MM.1S (cell line): ENCODE data around the gene SEC23B.

Experiments used
- DNase-seq: peaks from one replicate; pipeline ENCODE4 v3.0.0-alpha.2; 2015
- H2AFZ ChIP-seq: fragments of 300-600 bp; sonication (generic); 2 replicates; pipeline ENCODE4 v1.6.0; 2016; ENCODE audit warnings: antibody characterized with exemption, low read length
- H3F3A ChIP-seq: fragments of 300-600 bp; sonication (generic); 2 replicates; pipeline ENCODE4 v1.6.1; 2016; ENCODE audit warnings: mild to moderate bottlenecking, antibody characterized with exemption, low read length, moderate library complexity, mixed read lengths; ENCODE audit not compliant: insufficient read depth
- H3K27ac ChIP-seq: fragments of 300-600 bp; sonication (generic); 2 replicates; pipeline ENCODE4 v1.5.1; 2016; ENCODE audit warnings: mild to moderate bottlenecking, low read length
- H3K27me3 ChIP-seq: fragments of 300-600 bp; sonication (generic); replicated peaks from 2 replicates; pipeline ENCODE4 v1.6.0; 2016; ENCODE audit warnings: low read length; ENCODE audit not compliant: insufficient read depth
- H3K36me3 ChIP-seq: fragments of 300-600 bp; sonication (generic); replicated peaks from 2 replicates; pipeline ENCODE4 v1.6.1; 2016; ENCODE audit warnings: mild to moderate bottlenecking, low read length, mixed read lengths; ENCODE audit not compliant: insufficient read depth
- H3K4me1 ChIP-seq: fragments of 300-600 bp; sonication (generic); 2 replicates; pipeline ENCODE4 v1.6.1; 2016; ENCODE audit warnings: low read length, mixed read lengths
- H3K4me2 ChIP-seq: fragments of 300-600 bp; sonication (generic); 2 replicates; pipeline ENCODE4 v1.6.0; 2016; ENCODE audit warnings: low read depth, low read length
- H3K4me3 ChIP-seq: fragments of 300-600 bp; sonication (generic); 2 replicates; pipeline ENCODE4 v1.5.1; 2016; ENCODE audit warnings: low read length, mixed read lengths
- H3K79me2 ChIP-seq: fragments of 300-600 bp; sonication (generic); 2 replicates; pipeline ENCODE4 v1.6.1; 2016; ENCODE audit warnings: mixed run types, low read length, mixed read lengths
- H3K9ac ChIP-seq: fragments of 300-600 bp; sonication (generic); 2 replicates; pipeline ENCODE4 v1.6.1; 2016; ENCODE audit warnings: low read length, mixed read lengths
- H3K9me2 ChIP-seq: fragments of 300-600 bp; sonication (generic); replicated peaks from 2 replicates; pipeline ENCODE4 v1.6.1; 2016; ENCODE audit warnings: mild to moderate bottlenecking, low read length, mixed read lengths; ENCODE audit not compliant: insufficient read depth
- H3K9me3 ChIP-seq: fragments of 300-600 bp; sonication (generic); replicated peaks from 2 replicates; pipeline ENCODE4 v1.6.1; 2016; ENCODE audit warnings: mild to moderate bottlenecking, low read length, mixed read lengths; ENCODE audit not compliant: insufficient read depth
- H4K20me1 ChIP-seq: fragments of 300-600 bp; sonication (generic); 2 replicates; pipeline ENCODE4 v1.6.1; 2016; ENCODE audit warnings: mild to moderate bottlenecking, low read length, moderate library complexity, mixed read lengths; ENCODE audit not compliant: insufficient read depth
- EZH2 ChIP-seq: fragments of 300-600 bp; sonication (generic); optimal IDR thresholded peaks from 2 replicates; pipeline ENCODE3; 2017; ENCODE audit warnings: low read depth, mild to moderate bottlenecking, antibody characterized with exemption, low read length, mixed read lengths
- EZH2phosphoT487 ChIP-seq: fragments of 300-600 bp; sonication (generic); IDR thresholded peaks from 2 replicates; pipeline ENCODE4 v1.6.1; 2018; ENCODE audit warnings: antibody characterized with exemption, low read length
- TF ChIP-seq, protein P1 (sequence below): fragments of 300-600 bp; sonication (generic); IDR thresholded peaks from 2 replicates; pipeline ENCODE4 v1.5.1; 2016; ENCODE audit warnings: antibody characterized with exemption, low read length, mixed read lengths

SEC23B gene

DNA sequence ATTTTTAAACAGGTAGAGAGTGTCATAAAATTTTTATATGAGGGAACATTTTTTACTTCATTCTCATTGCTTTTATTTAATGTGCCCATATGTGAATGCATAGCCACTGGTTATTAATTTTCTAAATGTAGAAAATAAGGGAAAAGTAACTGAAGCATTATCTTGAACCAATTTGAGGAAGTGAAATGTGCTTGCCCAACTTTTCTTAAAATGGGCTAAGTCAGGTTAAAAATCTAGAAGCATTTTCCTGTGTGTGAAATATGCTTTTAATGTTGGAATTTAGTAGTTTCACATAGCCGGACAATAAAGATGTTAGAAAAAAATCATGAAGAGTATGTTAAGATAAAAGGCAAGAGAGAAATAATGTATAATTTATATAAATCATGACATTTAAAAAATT lies 3.8 kb downstream of the SEC23B start:
- DNase-seq: no peak
- Histone ChIP-seq H3K79me2 (peaks cover 62% of the 10 kb centered on the region), H3K4me3 (no peak overlapping the region), H4K20me1 (no peaks in the 10 kb centered on the region), H3K4me1 (peaks cover 20% of the 10 kb centered on the region; the same call in 1 of the 2 replicates), H3K27ac (no peak overlapping the region), H2AFZ (no peak overlapping the region), H3K27me3 (no peaks in the 10 kb centered on the region), H3F3A (peaks cover 6% of the 10 kb centered on the region), H3K9me2 (no peaks in the 10 kb centered on the region), H3K36me3 (no peaks in the 10 kb centered on the region; the same call in none of the 2 replicates), H3K9me3 (no peaks in the 10 kb centered on the region), H3K4me2 (no peak overlapping the region), H3K9ac (no peak overlapping the region)
- TF ChIP-seq, protein P1, sequence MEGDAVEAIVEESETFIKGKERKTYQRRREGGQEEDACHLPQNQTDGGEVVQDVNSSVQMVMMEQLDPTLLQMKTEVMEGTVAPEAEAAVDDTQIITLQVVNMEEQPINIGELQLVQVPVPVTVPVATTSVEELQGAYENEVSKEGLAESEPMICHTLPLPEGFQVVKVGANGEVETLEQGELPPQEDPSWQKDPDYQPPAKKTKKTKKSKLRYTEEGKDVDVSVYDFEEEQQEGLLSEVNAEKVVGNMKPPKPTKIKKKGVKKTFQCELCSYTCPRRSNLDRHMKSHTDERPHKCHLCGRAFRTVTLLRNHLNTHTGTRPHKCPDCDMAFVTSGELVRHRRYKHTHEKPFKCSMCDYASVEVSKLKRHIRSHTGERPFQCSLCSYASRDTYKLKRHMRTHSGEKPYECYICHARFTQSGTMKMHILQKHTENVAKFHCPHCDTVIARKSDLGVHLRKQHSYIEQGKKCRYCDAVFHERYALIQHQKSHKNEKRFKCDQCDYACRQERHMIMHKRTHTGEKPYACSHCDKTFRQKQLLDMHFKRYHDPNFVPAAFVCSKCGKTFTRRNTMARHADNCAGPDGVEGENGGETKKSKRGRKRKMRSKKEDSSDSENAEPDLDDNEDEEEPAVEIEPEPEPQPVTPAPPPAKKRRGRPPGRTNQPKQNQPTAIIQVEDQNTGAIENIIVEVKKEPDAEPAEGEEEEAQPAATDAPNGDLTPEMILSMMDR: no peak
- TF ChIP-seq EZH2phosphoT487 (no peak), EZH2 (no peak)

DNA sequence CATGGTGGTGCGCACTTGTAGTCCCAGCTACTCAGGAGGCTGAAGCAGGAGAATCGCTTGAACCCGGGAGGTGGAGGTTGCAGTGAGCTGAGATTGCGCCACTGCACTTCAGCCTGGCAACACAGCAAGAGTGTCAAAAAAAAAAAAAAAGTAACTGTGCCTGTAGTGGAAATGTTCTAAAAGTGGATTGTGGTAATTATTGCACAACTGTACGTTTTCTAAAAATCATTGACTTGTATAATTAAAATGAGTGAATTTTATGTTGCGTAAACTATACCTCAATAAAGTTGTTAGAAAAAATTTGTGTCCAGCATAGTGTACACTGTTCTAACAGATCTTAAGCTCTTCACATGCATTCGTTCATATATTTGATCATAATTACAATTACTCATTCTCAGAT lies 5.5 kb downstream of the SEC23B start:
- Histone ChIP-seq H4K20me1 (no peaks in the 10 kb centered on the region), H3K4me1 (peaks cover 16% of the 10 kb centered on the region; the same call in 1 of the 2 replicates), H3K4me3 (no peak overlapping the region), H3K27ac (no peak overlapping the region), H3K9me3 (no peaks in the 10 kb centered on the region), H3K27me3 (no peaks in the 10 kb centered on the region), H3K36me3 (no peaks in the 10 kb centered on the region; the same call in none of the 2 replicates), H3K79me2 (peaks cover 70% of the 10 kb centered on the region), H3K9ac (no peak overlapping the region), H3K9me2 (no peaks in the 10 kb centered on the region), H2AFZ (no peak overlapping the region), H3F3A (no peaks in the 10 kb centered on the region), H3K4me2 (no peak overlapping the region)
- no peak for DNase-seq
- TF ChIP-seq, protein P1: no peak
- TF ChIP-seq EZH2phosphoT487 (no peak), EZH2 (no peak)

DNA sequence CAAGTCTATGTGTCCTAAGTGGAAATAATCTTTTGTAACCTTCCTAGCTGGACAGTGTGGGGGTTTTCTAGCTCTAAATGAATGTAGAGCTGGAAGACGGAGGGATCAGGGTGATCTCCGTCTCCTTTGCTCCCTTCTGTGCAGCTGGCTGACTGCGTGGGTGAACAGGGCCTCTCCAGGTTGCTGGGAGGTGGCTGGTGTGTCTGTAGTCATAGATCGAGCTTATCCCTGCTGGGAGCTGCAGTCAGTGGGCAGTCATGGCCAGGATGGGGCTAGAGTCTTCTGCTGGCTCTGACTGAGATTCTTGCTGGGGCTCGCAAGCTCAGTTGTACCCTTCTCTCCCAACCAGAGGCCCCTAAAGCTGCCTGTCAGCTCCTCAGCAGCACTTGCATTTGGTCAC lies 6.4 kb downstream of the SEC23B start:
- Histone ChIP-seq H3K9ac (no peak overlapping the region), H3K9me2 (no peaks in the 10 kb centered on the region), H3K27me3 (no peaks in the 10 kb centered on the region), H3F3A (no peaks in the 10 kb centered on the region), H2AFZ (no peak overlapping the region), H4K20me1 (no peaks in the 10 kb centered on the region), H3K27ac (no peak overlapping the region), H3K4me2 (no peak overlapping the region), H3K4me1 (peaks cover 13% of the 10 kb centered on the region; the same call in 1 of the 2 replicates), H3K9me3 (no peaks in the 10 kb centered on the region), H3K79me2 (peaks cover 66% of the 10 kb centered on the region), H3K36me3 (no peaks in the 10 kb centered on the region; the same call in none of the 2 replicates), H3K4me3 (no peak overlapping the region)
- TF ChIP-seq EZH2phosphoT487 (no peak), EZH2 (no peak)
- TF ChIP-seq, protein P1: no peak
- no peak for DNase-seq
